GM19193 (cell line): Measurements from ENCODE around the gene FRMD5.

Experiments used
- POLR2A ChIP-seq: IDR thresholded peaks from 4 replicates; pipeline ENCODE4 v1.6.1; 2011; ENCODE audit not compliant: insufficient read depth, insufficient read length; ENCODE audit errors: extremely low read depth

Gene FRMD5

GRCh38 chr15:43985976-43986680 lies 208.9 kb downstream of the FRMD5 start:
- no peak for TF ChIP-seq POLR2A

GRCh38 chr15:43981576-43981975 lies 213.5 kb downstream of the FRMD5 start:
- TF ChIP-seq POLR2A, result no peak

- TF ChIP-seq POLR2A, result no peak
These were observed 217.8 kb downstream of the FRMD5 start for GRCh38 chr15:43977072-43977884.

- TF ChIP-seq POLR2A, result no peak
These were observed 219.3 kb downstream of the FRMD5 start for GRCh38 chr15:43975770-43976169.

- TF ChIP-seq POLR2A, result no peak
These were observed 219.7 kb downstream of the FRMD5 start for GRCh38 chr15:43975326-43975725.

- TF ChIP-seq POLR2A, result no peak
These were observed 220.2 kb downstream of the FRMD5 start for GRCh38 chr15:43974852-43975251.

GRCh38 chr15:43969802-43970375 lies 225.2 kb downstream of the FRMD5 start:
- TF ChIP-seq POLR2A, result no peak

GRCh38 chr15:43968551-43968950 lies 226.5 kb downstream of the FRMD5 start:
- no peak for TF ChIP-seq POLR2A

- TF ChIP-seq POLR2A, result no peak
These were observed 228.4 kb downstream of the FRMD5 start for GRCh38 chr15:43966646-43967045.

- no peak for TF ChIP-seq POLR2A
These were observed 236.2 kb downstream of the FRMD5 start for GRCh38 chr15:43958861-43959330.

- no peak for TF ChIP-seq POLR2A
These were observed 237.3 kb downstream of the FRMD5 start for GRCh38 chr15:43957724-43958123.

GRCh38 chr15:43955140-43955539 lies 239.9 kb downstream of the FRMD5 start:
- no peak for TF ChIP-seq POLR2A

GRCh38 chr15:43954181-43954621 lies 240.9 kb downstream of the FRMD5 start:
- TF ChIP-seq POLR2A, result no peak

GRCh38 chr15:43953402-43953801 lies 241.7 kb downstream of the FRMD5 start:
- TF ChIP-seq POLR2A, result no peak

- no peak for TF ChIP-seq POLR2A
These were observed 244.5 kb downstream of the FRMD5 start for GRCh38 chr15:43950531-43950930.
